ENCODE results near the gene AP2A2. TPM values are rescaled to one million over a fixed set of nuclear protein-coding genes. Genes with fewer than 3 reads are reported as not detected.
A peak's percentile ranks its signal among the peaks of the same experiment; 100 is the strongest.

AP2A2 gene
- total RNA-seq, 1 donor from 2014 or later = 69.7 TPM

- DNase-seq (ENCODE audit: low spot score) = no peak
- no peaks in the 10 kb centered on the region for H3K27me3 Mint-ChIP-seq (ENCODE audit: low read depth)
- no peak overlapping the region for H3K4me3 Mint-ChIP-seq (ENCODE audit: unreplicated experiment)
- TF ChIP-seq, protein P1, sequence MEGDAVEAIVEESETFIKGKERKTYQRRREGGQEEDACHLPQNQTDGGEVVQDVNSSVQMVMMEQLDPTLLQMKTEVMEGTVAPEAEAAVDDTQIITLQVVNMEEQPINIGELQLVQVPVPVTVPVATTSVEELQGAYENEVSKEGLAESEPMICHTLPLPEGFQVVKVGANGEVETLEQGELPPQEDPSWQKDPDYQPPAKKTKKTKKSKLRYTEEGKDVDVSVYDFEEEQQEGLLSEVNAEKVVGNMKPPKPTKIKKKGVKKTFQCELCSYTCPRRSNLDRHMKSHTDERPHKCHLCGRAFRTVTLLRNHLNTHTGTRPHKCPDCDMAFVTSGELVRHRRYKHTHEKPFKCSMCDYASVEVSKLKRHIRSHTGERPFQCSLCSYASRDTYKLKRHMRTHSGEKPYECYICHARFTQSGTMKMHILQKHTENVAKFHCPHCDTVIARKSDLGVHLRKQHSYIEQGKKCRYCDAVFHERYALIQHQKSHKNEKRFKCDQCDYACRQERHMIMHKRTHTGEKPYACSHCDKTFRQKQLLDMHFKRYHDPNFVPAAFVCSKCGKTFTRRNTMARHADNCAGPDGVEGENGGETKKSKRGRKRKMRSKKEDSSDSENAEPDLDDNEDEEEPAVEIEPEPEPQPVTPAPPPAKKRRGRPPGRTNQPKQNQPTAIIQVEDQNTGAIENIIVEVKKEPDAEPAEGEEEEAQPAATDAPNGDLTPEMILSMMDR (IDR thresholded peaks at IDR 0.05) = no peak
- H3K27ac Mint-ChIP-seq (ENCODE audit: unreplicated experiment) = no peak overlapping the region
- no peaks in the 10 kb centered on the region for H3K9me3 Mint-ChIP-seq (ENCODE audit: low read depth)
- no peaks in the 10 kb centered on the region for H3K36me3 Mint-ChIP-seq (ENCODE audit: low read depth)
- no peaks in the 10 kb centered on the region for H3K4me1 Mint-ChIP-seq (ENCODE audit: low read depth)
Observed at GRCh38 chr11:1037506-1038055, 111.9 kb downstream of the AP2A2 start.

DNA sequence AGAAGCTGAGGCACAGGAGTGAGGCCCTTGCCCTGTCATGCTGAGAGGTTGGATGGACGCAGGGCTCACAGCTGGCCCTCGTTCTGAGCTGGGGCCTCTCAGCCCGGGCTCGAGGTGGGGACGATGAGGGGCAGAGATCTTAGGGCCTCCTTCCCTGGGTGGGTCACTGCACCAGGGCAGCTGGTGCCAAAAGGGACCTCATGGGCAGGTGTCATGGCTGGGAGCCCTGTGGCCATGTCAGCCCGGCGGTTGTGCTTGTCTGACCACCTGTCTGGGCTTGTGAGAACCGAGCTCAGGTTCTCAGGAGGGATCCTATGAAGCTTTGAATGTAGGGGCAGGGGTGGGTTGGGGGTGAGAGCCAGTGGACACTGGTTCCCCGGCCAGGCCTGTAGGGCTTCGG is 112.7 kb downstream of the AP2A2 start:
- Mint-ChIP-seq H3K9me3 (ENCODE audit: low read depth) (no peaks in the 10 kb centered on the region), H3K27me3 (ENCODE audit: low read depth) (no peaks in the 10 kb centered on the region), H3K4me1 (ENCODE audit: low read depth) (no peaks in the 10 kb centered on the region), H3K36me3 (ENCODE audit: low read depth) (no peaks in the 10 kb centered on the region), H3K27ac (ENCODE audit: unreplicated experiment) (no peak overlapping the region), H3K4me3 (ENCODE audit: unreplicated experiment) (no peak overlapping the region)
- TF ChIP-seq, protein P1 (IDR thresholded peaks at IDR 0.05) = no peak
- DNase-seq (ENCODE audit: low spot score) = no peak

DNA sequence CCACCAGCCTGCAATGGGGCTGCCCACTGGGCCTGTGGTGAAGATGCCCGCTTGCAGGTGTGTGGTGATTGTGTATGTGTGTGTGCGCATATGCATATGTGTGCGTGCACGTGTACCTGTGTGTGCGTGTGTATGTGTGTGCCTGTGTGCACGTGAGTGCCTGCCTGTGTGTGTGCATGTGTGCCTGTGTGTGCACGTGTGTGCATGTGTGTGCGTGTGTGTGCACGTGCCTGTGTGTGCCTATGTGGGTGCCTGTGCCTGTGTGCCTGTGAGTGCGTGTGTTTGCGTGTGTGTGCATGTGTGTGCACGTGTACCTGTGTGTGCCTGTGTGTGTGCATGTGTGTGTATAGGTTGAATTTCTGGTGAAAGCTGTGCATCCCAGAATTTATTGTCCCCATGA is 113.3 kb downstream of the AP2A2 start:
- no peaks in the 10 kb centered on the region for H3K36me3 Mint-ChIP-seq (ENCODE audit: low read depth)
- H3K4me1 Mint-ChIP-seq (ENCODE audit: low read depth) = no peaks in the 10 kb centered on the region
- TF ChIP-seq, protein P1 (IDR thresholded peaks at IDR 0.05) = no peak
- H3K4me3 Mint-ChIP-seq (ENCODE audit: unreplicated experiment) = no peak overlapping the region
- H3K27ac Mint-ChIP-seq (ENCODE audit: unreplicated experiment) = no peak overlapping the region
- H3K27me3 Mint-ChIP-seq (ENCODE audit: low read depth) = peaks cover 2% of the 10 kb centered on the region
- H3K9me3 Mint-ChIP-seq (ENCODE audit: low read depth) = no peaks in the 10 kb centered on the region
- no peak for DNase-seq (ENCODE audit: low spot score)

DNA sequence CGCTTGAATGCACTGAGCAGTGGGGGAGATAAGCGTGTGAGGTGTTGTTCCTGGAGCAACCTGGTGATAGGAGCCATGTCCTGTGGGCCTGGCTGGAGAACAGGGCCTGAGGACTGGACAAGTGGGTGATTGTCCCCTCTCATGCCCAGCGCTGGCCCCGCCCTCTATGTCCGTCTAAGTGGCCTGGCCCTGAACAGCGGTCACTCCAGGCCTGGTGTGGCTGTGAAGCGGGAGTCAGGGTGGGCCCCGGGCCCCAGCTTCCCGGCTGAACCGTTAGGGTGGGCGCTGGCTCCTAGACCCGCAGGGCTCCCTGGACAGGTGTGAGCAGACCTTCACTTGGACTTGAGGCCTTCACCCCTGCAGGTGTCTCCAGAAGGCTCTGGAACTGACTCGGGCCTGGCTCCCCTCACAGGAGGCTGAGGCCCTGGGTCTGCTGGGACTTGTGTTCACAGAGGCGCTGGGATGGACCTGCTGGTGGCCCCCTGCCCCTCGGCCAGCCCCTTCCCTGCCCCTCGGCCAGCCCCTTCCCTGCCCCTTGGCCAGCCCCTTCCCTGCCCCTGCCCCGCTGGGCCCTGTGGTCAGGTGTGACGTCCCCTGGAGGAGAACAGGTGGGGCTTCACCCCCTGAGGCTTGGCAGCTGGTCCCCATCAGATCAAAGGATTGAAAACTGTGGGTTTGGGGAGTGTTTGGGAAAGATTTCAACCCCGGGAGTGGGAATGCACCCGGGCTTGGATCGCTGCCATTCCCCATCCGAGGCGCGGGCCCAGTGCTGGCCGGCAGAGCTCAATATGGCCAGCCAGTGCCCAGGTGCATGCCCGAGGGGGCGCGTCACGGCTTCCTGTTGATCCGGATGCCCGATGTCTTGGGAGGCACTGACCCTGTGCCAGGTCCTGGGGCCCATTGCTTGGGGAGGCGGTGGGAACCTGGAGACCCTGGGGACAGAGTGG is 114.1 kb downstream of the AP2A2 start:
- Mint-ChIP-seq H3K27ac (ENCODE audit: unreplicated experiment) (no peak overlapping the region), H3K4me1 (ENCODE audit: low read depth) (no peaks in the 10 kb centered on the region), H3K27me3 (ENCODE audit: low read depth) (peaks cover 4% of the 10 kb centered on the region), H3K36me3 (ENCODE audit: low read depth) (no peaks in the 10 kb centered on the region), H3K9me3 (ENCODE audit: low read depth) (peaks cover under 1% of the 10 kb centered on the region), H3K4me3 (ENCODE audit: unreplicated experiment) (no peak overlapping the region)
- DNase-seq (ENCODE audit: low spot score) = no peak
- TF ChIP-seq, protein P1 (IDR thresholded peaks at IDR 0.05) = no peak

GRCh38 chr11:1040428-1041148 is 114.9 kb downstream of the AP2A2 start:
- peaks cover 5% of the 10 kb centered on the region for H3K9me3 Mint-ChIP-seq (ENCODE audit: low read depth)
- H3K27me3 Mint-ChIP-seq (ENCODE audit: low read depth) = peaks cover 9% of the 10 kb centered on the region
- TF ChIP-seq, protein P1 (IDR thresholded peaks at IDR 0.05) = no peak
- no peaks in the 10 kb centered on the region for H3K4me1 Mint-ChIP-seq (ENCODE audit: low read depth)
- DNase-seq (ENCODE audit: low spot score) = peak; percentile 88
- no peak overlapping the region for H3K27ac Mint-ChIP-seq (ENCODE audit: unreplicated experiment)
- H3K4me3 Mint-ChIP-seq (ENCODE audit: unreplicated experiment) = no peak overlapping the region
- H3K36me3 Mint-ChIP-seq (ENCODE audit: low read depth) = peaks cover 3% of the 10 kb centered on the region

Measured in chondrocyte (in vitro differentiated cells).